Uterus (tissue), 4 donors: ENCODE data around the gene CCNA2. TPM values are rescaled to one million over a fixed set of nuclear protein-coding genes. Genes with fewer than 3 reads are reported as not detected.

ENCODE experiments used
- DNase-seq, 2 donors: peaks; one replicate each; pipeline ENCODE4 v3.0.0-alpha.2; 2019 to 2020
- H3K27ac ChIP-seq, 2 donors: fragments of 200-600 bp; sonication (generic); 1 replicate in 1 of 2; 2 replicates in 1 of 2; pipeline ENCODE4 v1.5.1; 2016 to 2018
- H3K27me3 ChIP-seq, 2 donors: fragments of 200-600 bp; sonication (generic); one replicate each; pipeline ENCODE4 v1.5.1; 2018 to 2019; ENCODE audit warnings: control low read depth in 1 of 2
- H3K36me3 ChIP-seq, 2 donors: fragments of 200-600 bp; sonication (generic); one replicate each; pipeline ENCODE4 v1.5.1; 2019; ENCODE audit warnings: control low read depth in 1 of 2
- H3K4me1 ChIP-seq, 2 donors: fragments of 200-600 bp; sonication (generic); one replicate each; pipeline ENCODE4 v1.5.1; 2018 to 2019; ENCODE audit warnings: control low read depth in 1 of 2
- H3K4me3 ChIP-seq, 2 donors: fragments of 200-600 bp; sonication (generic); 1 replicate in 1 of 2; 2 replicates in 1 of 2; pipeline ENCODE4 v1.5.1; 2018 to 2019; ENCODE audit warnings: mild to moderate bottlenecking in 1 of 2
- H3K9me3 ChIP-seq, 2 donors: fragments of 200-600 bp; sonication (generic); one replicate each; pipeline ENCODE4 v1.5.1; 2019; ENCODE audit warnings: control low read depth in 1 of 2
- CTCF ChIP-seq, 4 experiments: fragments of 200-600 bp in 2 of 4; fragments of 450-650 bp in 2 of 4; sonication (generic) in 2 of 4; IDR thresholded peaks; one replicate each; pipeline ENCODE4 v1.5.1; 2016 to 2019; ENCODE audit warnings: antibody characterized with exemption in 4 of 4, mild to moderate bottlenecking in 2 of 4, moderate library complexity in 1 of 4
- POLR2A ChIP-seq, 2 donors: fragments of 450-650 bp; IDR thresholded peaks; one replicate each; pipeline ENCODE4 v1.6.1; 2016; ENCODE audit warnings: antibody characterized with exemption in 2 of 2, mild to moderate bottlenecking in 1 of 2, moderate library complexity in 1 of 2
- intact Hi-C: fragments of 100-400 bp; cut with DNase I; formaldehyde crosslinking; loops from one replicate; pipeline ENCODE4 v1.15.1; 2023; ENCODE audit warnings: low total_unique reads
- total RNA-seq, 4 donors: library from RNA; depleted of rRNA in 3 of 4; stranded (reverse); fragments of >200 nt in 3 of 4; gene quantifications; one replicate each; pipeline versions ENCODE4 v1.1.0 to v1.2.4, GENCODE V29; 2014 to 2023
- donor health status: DM: yes; HTN: yes; CAD: no.

CCNA2 gene
- total RNA-seq, 4 donors from 2014 or later, result 0.59 to 39.8 (median 3.7) TPM

GRCh38 chr4:121822047-121822446 lies 1.6 kb downstream of the CCNA2 start:
- intact Hi-C loops, result no loop called here
- H3K27me3 ChIP-seq, result no peaks in the 10 kb centered on the region
- H3K9me3 ChIP-seq, result no peaks in the 10 kb centered on the region
- no peak for DNase-seq
- no peaks in the 10 kb centered on the region for H3K36me3 ChIP-seq
- no peak for TF ChIP-seq CTCF (IDR thresholded peaks at IDR 0.05)
- TF ChIP-seq POLR2A (IDR thresholded peaks at IDR 0.05), result no peak
- no peak overlapping the region for H3K4me3 ChIP-seq
- no peaks in the 10 kb centered on the region for H3K4me1 ChIP-seq
- H3K27ac ChIP-seq, result no peak overlapping the region

- no peak for TF ChIP-seq POLR2A (IDR thresholded peaks at IDR 0.05)
- TF ChIP-seq CTCF (IDR thresholded peaks at IDR 0.05), result no peak
- DNase-seq, result no peak
- Histone ChIP-seq H3K36me3 (no peaks in the 10 kb centered on the region), H3K9me3 (no peaks in the 10 kb centered on the region), H3K4me1 (no peaks in the 10 kb centered on the region), H3K27me3 (no peaks in the 10 kb centered on the region), H3K4me3 (no peak overlapping the region), H3K27ac (no peak overlapping the region)
- intact Hi-C loops, result no loop called here
These were observed 4.3 kb downstream of the CCNA2 start for GRCh38 chr4:121819216-121819965.

GRCh38 chr4:121818215-121818614 lies 5.5 kb downstream of the CCNA2 start:
- Histone ChIP-seq H3K9me3 (no peaks in the 10 kb centered on the region), H3K27me3 (no peaks in the 10 kb centered on the region), H3K36me3 (no peaks in the 10 kb centered on the region), H3K4me1 (no peaks in the 10 kb centered on the region), H3K27ac (no peak overlapping the region), H3K4me3 (no peak overlapping the region)
- intact Hi-C loops, result no loop called here
- no peak for TF ChIP-seq CTCF (IDR thresholded peaks at IDR 0.05)
- DNase-seq, result no peak

- TF ChIP-seq POLR2A (IDR thresholded peaks at IDR 0.05) (no peak), CTCF (IDR thresholded peaks at IDR 0.05) (no peak)
- Histone ChIP-seq H3K27me3 (no peaks in the 10 kb centered on the region), H3K36me3 (no peaks in the 10 kb centered on the region), H3K27ac (no peak overlapping the region), H3K4me3 (no peak overlapping the region), H3K4me1 (no peaks in the 10 kb centered on the region), H3K9me3 (no peaks in the 10 kb centered on the region)
- intact Hi-C loops, result no loop called here
- no peak for DNase-seq
These were observed 6.0 kb downstream of the CCNA2 start for GRCh38 chr4:121817701-121818100.

GRCh38 chr4:121817006-121817405 lies 6.7 kb downstream of the CCNA2 start:
- Histone ChIP-seq H3K27ac (no peak overlapping the region), H3K36me3 (no peaks in the 10 kb centered on the region), H3K9me3 (no peaks in the 10 kb centered on the region), H3K27me3 (no peaks in the 10 kb centered on the region), H3K4me3 (no peak overlapping the region), H3K4me1 (no peaks in the 10 kb centered on the region)
- intact Hi-C loops, result no loop called here
- no peak for DNase-seq
- no peak for TF ChIP-seq POLR2A (IDR thresholded peaks at IDR 0.05)
- TF ChIP-seq CTCF (IDR thresholded peaks at IDR 0.05), result no peak
